Inferior parietal cortex (tissue), 1 donor: ENCODE results near the gene ATPAF2.
"Not testable (repeated sequence)": the region's sequence is repeated elsewhere in the genome, so short reads cannot be mapped to it uniquely, and the experiment has no call there.

Experiments used
- DNase-seq: peaks from one replicate; pipeline ENCODE4 v3.0.0-alpha.2; 2016; ENCODE audit errors: extremely low spot score

The ATPAF2 gene

GRCh38 chr17:18009609-18010420 is 29.2 kb downstream of the ATPAF2 start:
- DNase-seq, result no peak

- DNase-seq, result no peak
Measured at GRCh38 chr17:18008496-18009268, 30.3 kb downstream of the ATPAF2 start.

DNA sequence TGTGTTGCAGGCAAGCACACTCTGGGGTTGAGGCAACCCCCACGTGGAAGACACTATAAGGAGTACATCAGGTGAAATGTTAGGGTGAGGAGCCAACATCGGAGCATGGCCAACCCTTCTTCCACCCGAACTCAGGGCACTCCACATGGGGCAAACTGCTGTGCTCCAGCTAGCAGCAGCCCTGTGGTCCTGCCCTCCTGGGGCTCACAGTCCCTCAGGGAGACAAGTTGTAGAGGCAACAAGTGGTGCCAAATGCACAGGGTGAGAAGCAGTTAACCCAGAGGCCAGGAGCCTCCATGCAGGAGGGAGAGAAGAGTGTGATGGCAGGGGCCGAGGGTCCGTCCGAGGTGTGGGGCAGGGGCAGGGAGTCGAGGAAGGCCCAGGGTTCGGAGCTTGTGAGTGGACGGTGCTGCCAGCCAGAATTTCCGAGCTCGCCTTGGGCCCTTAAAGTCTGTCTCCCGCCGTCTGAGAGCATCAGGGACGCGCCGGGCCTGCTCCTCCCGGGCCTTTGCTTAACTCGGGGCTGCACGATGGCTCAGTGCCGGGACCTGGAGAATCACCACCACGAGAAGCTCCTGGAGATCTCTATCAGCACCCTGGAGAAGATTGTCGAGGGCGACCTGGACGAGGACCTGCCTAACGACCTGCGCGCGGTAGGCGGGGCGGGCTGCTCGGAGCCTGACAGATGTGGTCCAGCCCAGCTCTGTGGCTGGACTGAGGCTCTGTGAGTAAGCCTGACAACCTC is 32.3 kb downstream of the ATPAF2 start:
- DNase-seq, result no peak

DNA sequence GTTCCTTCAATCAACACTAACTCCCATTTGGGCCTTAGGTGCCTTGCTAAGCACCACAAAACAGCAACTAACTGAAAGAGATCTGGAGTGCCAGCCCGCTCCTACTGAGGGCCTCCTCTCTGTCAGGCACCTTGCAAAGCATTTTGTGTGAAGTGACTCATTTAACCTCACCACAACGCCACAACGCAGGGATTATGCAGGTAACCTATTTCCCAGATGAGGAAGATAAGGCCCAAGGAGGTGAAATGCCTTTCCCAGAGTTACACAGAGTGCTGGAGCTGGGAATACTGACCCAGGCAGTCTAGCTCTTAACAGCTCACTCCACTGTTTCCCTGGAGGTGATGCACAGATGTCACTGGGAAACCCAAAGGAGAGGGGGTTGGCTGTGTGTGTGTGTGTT is 33.5 kb downstream of the ATPAF2 start:
- no peak for DNase-seq

DNA sequence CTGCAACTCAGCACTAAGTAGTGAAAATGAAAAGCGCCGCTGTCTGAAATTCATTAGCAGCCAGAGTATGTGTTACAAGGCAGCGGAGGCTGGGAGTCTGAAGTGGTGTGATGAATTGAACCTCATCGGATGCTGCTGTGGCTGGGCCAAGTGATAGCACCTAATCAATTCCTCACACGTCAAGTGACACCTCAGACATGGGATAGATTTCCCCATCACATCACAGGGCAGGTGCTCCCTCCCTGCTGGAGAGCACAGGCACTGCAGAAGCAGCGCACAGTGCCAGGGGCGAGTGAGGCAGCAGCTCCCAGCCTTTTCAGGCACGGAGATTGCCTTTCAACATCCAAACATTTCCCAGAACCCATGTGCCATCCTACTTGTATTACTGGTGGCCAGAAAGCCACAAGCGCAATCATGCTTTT is 34.1 kb downstream of the ATPAF2 start:
- DNase-seq, result no peak

DNA sequence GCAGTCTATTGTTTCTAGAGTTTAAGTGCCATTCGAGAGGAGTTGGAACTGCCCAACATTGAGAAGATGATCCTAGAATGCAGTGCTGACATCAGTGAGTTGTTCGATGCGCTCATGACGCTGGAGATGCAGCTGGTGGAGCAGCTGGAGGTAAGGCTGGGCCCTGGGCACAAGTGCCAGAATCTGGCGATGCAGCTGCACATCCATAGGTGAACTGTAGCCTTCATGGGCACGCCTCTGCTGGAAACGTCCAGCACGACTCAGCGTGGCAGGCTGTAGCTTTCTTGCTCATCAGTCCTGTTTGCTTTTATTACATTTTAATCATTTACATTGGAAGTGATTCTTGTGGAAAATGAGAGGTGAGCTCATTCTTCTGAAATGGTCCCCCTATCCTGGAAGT is 34.6 kb downstream of the ATPAF2 start:
- no peak for DNase-seq

DNA sequence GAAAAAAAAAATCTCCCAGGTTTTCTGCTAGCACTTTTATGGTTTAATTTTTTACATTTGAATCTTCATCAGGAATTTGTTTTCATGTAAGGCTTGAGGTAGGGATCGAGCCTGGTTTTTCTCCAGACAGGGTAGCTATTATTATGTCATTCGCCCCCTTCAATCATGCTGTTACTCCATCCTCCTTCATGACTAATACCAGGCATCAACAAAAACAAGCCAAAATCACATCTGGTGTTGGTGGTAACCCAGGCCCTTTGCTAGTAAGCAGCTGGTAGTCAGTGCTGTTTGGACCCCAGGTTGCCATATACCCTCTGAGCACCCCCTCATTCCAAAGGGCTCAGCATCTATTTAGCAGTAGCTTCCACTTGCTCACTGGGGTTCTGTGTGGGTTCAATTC is 36.8 kb downstream of the ATPAF2 start:
- no peak for DNase-seq

DNA sequence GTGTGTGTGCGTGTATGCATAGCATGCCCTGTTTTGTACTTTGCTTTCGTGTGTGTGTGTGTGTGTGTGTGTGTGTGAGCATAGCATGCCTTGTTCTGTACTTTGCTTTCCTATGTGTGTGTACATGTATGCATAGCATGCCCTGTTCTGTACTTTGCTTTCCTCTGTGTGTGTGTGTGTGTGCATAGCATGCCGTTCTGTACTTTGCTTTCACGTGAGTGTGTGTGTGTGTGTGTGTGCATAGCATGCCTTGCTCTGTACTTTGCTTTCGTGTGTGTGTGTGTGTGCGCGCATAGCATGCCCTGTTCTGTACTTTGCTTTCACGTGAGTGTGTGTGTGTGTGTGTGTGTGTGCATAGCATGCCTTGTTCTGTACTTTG is 38.9 kb downstream of the ATPAF2 start:
- no peak for DNase-seq

DNA sequence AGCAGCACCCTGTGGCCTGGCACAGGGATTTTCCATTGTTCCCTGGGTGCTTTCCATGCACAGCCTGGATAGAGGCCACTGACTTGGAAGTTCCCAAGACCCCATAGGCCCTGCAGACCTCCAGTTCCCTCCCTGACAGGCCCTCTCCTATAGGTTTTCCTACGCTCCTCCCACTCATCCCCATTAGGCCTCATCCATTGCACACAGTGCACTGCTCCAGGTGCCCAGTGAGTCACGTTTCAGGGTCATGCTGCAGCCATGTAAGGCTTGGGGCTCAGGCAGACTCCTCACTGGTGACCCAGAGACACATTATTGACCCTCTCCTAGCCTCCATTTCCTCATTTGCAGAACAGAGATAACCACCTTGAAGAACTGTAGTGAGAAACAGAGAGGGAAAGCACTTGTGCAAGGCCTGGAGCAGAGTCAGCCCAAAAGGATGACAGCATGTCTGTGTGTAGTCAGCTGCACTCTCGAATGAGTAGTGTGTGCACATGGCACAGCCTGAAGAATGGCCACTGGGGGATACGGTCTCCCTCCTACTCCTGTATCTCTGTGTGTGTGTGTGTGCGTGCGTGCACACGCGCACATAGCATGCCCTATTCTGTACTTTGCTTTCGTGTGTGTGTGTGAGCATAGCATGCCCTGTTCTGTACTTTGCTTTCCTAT is 39.5 kb downstream of the ATPAF2 start:
- DNase-seq, result no peak

GRCh38 chr17:17998934-17999333 is 40.0 kb downstream of the ATPAF2 start:
- DNase-seq, result no peak

- DNase-seq, result not testable (repeated sequence)
Measured at GRCh38 chr17:17995887-17996286, 43.1 kb downstream of the ATPAF2 start.

DNA sequence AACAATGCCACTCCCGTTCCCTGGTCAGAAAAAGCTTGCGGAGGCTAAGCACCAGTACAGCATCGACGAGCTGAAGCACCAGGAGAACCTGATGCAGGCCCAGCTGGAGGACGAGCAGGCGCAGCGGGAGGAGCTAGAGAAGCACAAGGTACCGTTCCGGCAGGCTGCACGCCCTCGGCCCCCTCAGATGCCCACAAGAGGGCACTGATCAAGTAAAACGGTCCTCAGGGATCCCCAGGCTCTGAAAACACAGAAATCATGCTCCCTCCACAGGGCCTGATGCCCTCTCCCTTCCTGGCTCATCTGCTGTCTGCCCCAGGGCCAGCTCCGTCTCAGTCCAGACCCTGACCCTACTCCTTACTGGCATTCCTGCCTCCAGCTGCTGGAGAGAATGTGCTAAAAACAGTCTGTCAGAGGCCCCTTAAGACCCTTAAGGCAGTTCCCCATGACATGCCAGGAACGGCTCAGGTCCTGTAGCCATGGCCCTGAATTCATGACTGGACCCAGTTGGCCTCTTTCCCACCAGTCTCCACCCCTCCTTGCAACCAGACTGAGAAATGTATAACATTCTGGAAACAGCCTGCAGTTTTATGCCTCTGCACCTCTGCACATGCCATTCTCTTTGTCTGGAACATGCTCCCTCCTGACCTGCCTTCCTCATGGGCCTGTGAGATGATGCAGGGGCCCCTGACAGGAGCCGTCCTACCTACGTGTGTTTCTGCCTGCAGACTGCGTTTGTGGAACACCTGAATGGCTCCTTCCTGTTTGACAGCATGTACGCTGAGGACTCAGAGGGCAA is 44.5 kb downstream of the ATPAF2 start:
- DNase-seq, result peak; percentile 6

DNA sequence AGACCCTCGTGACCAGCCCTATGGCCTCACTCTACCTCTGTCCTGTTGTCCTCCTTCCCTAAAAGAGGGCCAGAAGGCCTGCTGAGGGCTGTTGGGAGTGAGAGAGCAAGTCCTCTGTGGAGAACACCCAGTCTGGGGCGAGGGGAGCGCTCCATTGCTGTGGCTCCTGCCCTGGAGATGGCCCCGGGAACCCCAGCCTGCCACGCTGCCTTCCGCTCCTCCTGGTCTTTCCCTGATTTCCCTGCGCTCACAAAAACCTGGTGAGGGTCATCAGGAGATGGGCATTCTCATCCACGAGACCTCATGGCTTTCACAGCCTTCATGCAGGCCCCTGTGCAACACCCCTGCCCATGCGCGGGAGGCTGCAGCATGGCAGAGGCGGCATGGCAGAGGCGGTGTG is 45.1 kb downstream of the ATPAF2 start:
- no peak for DNase-seq

DNA sequence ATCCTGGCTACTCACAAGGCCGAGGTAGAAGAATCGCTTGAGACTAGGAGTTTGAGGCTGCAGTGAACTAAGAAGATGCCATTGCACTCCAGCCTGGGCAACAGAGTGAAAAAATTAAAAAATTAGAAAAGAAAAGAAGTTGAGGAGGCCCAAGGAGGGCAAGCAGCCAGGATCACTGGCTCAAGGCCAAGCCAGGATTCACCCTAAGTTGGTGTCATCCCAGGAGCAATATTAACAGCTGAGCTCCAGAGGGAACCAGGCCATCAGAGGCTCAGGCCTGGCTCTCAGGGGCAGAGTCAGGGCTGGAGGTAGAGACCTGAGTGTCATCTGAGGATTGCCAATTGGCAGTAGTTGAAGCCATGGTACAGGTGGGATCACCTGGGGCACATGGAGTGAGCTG is 45.6 kb downstream of the ATPAF2 start:
- no peak for DNase-seq

GRCh38 chr17:17990282-17990681 is 48.7 kb downstream of the ATPAF2 start:
- no peak for DNase-seq

DNA sequence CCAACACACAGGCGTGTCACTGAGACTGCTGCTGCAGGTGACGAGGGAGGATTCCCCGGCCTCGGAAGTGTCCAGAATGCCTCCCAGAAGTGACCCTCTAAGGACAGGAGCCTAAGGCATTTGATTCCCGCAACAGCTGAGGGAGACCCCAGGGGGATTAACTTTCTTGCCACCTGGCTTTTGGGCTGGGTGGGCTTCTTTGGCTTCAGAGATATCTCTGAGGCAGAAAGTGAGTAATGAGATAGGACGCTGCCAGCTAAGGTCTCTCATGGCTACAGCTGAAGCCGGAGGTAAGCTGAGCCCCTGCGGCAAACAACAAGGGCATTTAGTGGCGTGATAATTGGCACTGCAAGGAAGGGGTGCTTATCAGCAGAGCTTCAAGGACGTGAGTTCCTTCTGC is 49.4 kb downstream of the ATPAF2 start:
- DNase-seq, result no peak

GRCh38 chr17:17989081-17989480 is 49.9 kb downstream of the ATPAF2 start:
- no peak for DNase-seq

- no peak for DNase-seq
Measured at GRCh38 chr17:17988427-17988945, 50.5 kb downstream of the ATPAF2 start.

- no peak for DNase-seq
Measured at GRCh38 chr17:17987901-17988300, 51.1 kb downstream of the ATPAF2 start.

- DNase-seq, result no peak
Measured at GRCh38 chr17:17987187-17987896, 51.6 kb downstream of the ATPAF2 start.
